ENCODE results near the gene MIOS.

GRCh38 chr7:7569615-7570014 lies 2.9 kb downstream of the MIOS start:
- TF ChIP-seq, protein P1, sequence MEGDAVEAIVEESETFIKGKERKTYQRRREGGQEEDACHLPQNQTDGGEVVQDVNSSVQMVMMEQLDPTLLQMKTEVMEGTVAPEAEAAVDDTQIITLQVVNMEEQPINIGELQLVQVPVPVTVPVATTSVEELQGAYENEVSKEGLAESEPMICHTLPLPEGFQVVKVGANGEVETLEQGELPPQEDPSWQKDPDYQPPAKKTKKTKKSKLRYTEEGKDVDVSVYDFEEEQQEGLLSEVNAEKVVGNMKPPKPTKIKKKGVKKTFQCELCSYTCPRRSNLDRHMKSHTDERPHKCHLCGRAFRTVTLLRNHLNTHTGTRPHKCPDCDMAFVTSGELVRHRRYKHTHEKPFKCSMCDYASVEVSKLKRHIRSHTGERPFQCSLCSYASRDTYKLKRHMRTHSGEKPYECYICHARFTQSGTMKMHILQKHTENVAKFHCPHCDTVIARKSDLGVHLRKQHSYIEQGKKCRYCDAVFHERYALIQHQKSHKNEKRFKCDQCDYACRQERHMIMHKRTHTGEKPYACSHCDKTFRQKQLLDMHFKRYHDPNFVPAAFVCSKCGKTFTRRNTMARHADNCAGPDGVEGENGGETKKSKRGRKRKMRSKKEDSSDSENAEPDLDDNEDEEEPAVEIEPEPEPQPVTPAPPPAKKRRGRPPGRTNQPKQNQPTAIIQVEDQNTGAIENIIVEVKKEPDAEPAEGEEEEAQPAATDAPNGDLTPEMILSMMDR (IDR thresholded peaks at IDR 0.05 in 4 of 5, conservative IDR thresholded peaks at IDR 0.05 in 1 of 5), result no peak
- no peak for TF ChIP-seq POLR2A (IDR thresholded peaks at IDR 0.05)

All from gastrocnemius medialis (tissue), 4 donors.